Sigmoid colon (tissue), 7 donors: ENCODE measurements around the gene TAOK2. TPM values are rescaled to one million over a fixed set of nuclear protein-coding genes. Genes with fewer than 3 reads are reported as not detected.
A peak's percentile ranks its signal among the peaks of the same experiment; 100 is the strongest.
"Not testable (repeated sequence)": the region's sequence is repeated elsewhere in the genome, so short reads cannot be mapped to it uniquely, and the experiment has no call there.

Experiments used
- DNase-seq: peaks from one replicate; pipeline ENCODE4 v3.0.0-alpha.2; 2019
- H3K27ac ChIP-seq, 4 donors: fragments of 200-600 bp; sonication (generic); one replicate each; pipeline ENCODE4 v1.5.1; 2016 to 2019; ENCODE audit warnings: mild to moderate bottlenecking in 1 of 4
- H3K27me3 ChIP-seq, 3 donors: fragments of 200-600 bp; sonication (generic); one replicate each; pipeline ENCODE4 v1.5.1; 2019; ENCODE audit warnings: mild to moderate bottlenecking in 1 of 3
- H3K36me3 ChIP-seq, 4 donors: fragments of 200-600 bp; sonication (generic); one replicate each; pipeline ENCODE4 v1.5.1; 2016 to 2019
- H3K4me1 ChIP-seq, 4 donors: fragments of 200-600 bp; sonication (generic); one replicate each; pipeline ENCODE4 v1.5.1; 2017 to 2019
- H3K4me3 ChIP-seq, 4 donors: fragments of 200-600 bp; sonication (generic); one replicate each; pipeline ENCODE4 v1.5.1; 2017 to 2019; ENCODE audit warnings: mild to moderate bottlenecking in 2 of 4, moderate library complexity in 1 of 4
- H3K9me3 ChIP-seq, 4 donors: fragments of 200-600 bp in 3 of 4; sonication (generic) in 3 of 4; one replicate each; pipeline versions ENCODE4 v1.5.1 to v1.6.1; 2013 to 2019
- CTCF ChIP-seq, 4 experiments: fragments of 450-650 bp in 3 of 4; fragments of 200-600 bp in 1 of 4; IDR thresholded peaks; one replicate each; pipeline ENCODE4 v1.5.1; 2016 to 2019; ENCODE audit warnings: antibody characterized with exemption in 4 of 4, mild to moderate bottlenecking in 3 of 4, moderate library complexity in 2 of 4
- EP300 ChIP-seq, 4 donors: sonication (generic); formaldehyde crosslinking; IDR thresholded peaks; one replicate each; pipeline ENCODE4 v1.6.1; 2017; ENCODE audit warnings: antibody characterized with exemption in 4 of 4
- POLR2A ChIP-seq, 2 donors: fragments of 450-650 bp; IDR thresholded peaks; one replicate each; pipeline ENCODE4 v1.6.1; 2016; ENCODE audit warnings: antibody characterized with exemption in 2 of 2, mild to moderate bottlenecking in 2 of 2, moderate library complexity in 2 of 2
- POLR2AphosphoS5 ChIP-seq, 4 donors: sonication (generic); formaldehyde crosslinking; IDR thresholded peaks; one replicate each; pipeline ENCODE4 v1.6.1; 2017; ENCODE audit warnings: antibody characterized with exemption in 4 of 4
- WGBS, 2 donors: extraction: QIAGEN DNeasy Blood & Tissue Kit; methylation state at CpG; one replicate each; pipeline ENCODE4 v1.1.7; 2013; 5-methylcytosine and 5-hydroxymethylcytosine counted together
- intact Hi-C: fragments of 100-400 bp; cut with DNase I; formaldehyde crosslinking; loops from one replicate; pipeline ENCODE4 v1.15.1; 2023
- polyA plus RNA-seq, 3 donors: library from polyadenylated mRNA; stranded (reverse); fragments of 200-250 nt; gene quantifications; one replicate each; pipeline ENCODE4 v1.2.3, GENCODE V29; 2013
- total RNA-seq, 4 donors: library from RNA; depleted of rRNA; stranded (reverse); fragments of >200 nt; gene quantifications; one replicate each; pipeline ENCODE4 v1.1.0, GENCODE V29; 2016
- donor health status: healthy with polysubstance abuse.
- donor health status: Bipolar disorder and iron deficiency.
- donor health status: healthy.

Gene TAOK2
- total and polyA plus RNA-seq, 7 donors: 9.0 to 42.2 (median 28.2) TPM

- H3K27ac ChIP-seq: no peak overlapping the region
- DNase-seq: no peak
- H3K36me3 ChIP-seq: no peaks in the 10 kb centered on the region
- H3K27me3 ChIP-seq: no peaks in the 10 kb centered on the region
- no peak for TF ChIP-seq EP300 (IDR thresholded peaks at IDR 0.05)
- no peak for TF ChIP-seq POLR2AphosphoS5 (IDR thresholded peaks at IDR 0.05)
- TF ChIP-seq CTCF (IDR thresholded peaks at IDR 0.05): no peak
- no peak for TF ChIP-seq POLR2A (IDR thresholded peaks at IDR 0.05)
- no peak overlapping the region for H3K4me3 ChIP-seq
- intact Hi-C loops: no loop called here
- WGBS, 2 donors: 87 to 90% methylated on average over 9 of the region's 9 CpGs
- H3K4me1 ChIP-seq: peaks cover 0 to 18% (median 17%) of the 10 kb centered on the region in 4 donors
- H3K9me3 ChIP-seq: no peaks in the 10 kb centered on the region
These were observed 14.4 kb upstream of the TAOK2 start for GRCh38 chr16:29959293-29959692.

- not testable (repeated sequence) for DNase-seq, H3K27ac ChIP-seq, H3K9me3 ChIP-seq, H3K4me3 ChIP-seq, H3K27me3 ChIP-seq, H3K36me3 ChIP-seq
- WGBS, 2 donors: 95% methylated on average over 4 of the region's 4 CpGs
- intact Hi-C loops: loop anchor here (2.0 kb wide), 1 partner anchor 33 kb away; the partner anchor contains the start of gene KCTD13
- H3K4me1 ChIP-seq: peaks cover 0 to 18% (median 17%) of the 10 kb centered on the region in 4 donors
These were observed 13.8 kb upstream of the TAOK2 start for GRCh38 chr16:29959821-29960220.

- peaks cover 0 to 5% (median 0%) of the 10 kb centered on the region in 4 donors for H3K36me3 ChIP-seq
- 53 to 66% methylated on average over 10 of the region's 10 CpGs for WGBS, 2 donors
- intact Hi-C loops: loop anchor here (2.0 kb wide), 1 partner anchor 34 kb away; the partner anchor contains the start of gene KCTD13
These were observed 12.6 kb upstream of the TAOK2 start for GRCh38 chr16:29961127-29961478.

GRCh38 chr16:29961479-29962343 is 12.0 kb upstream of the TAOK2 start, which contains the start of gene TMEM219:
Gene TMEM219 (plus strand): TSS chr16:29962079. CDS start chr16:29963144, 1,065 bp downstream.
- peaks cover 0 to 5% (median 0%) of the 10 kb centered on the region in 4 donors for H3K36me3 ChIP-seq
- H3K9me3 ChIP-seq: no peaks in the 10 kb centered on the region
- 0 to 1% methylated on average over 75 of the region's 75 CpGs for WGBS, 2 donors
- intact Hi-C loops: loop anchor here (2.0 kb wide), 2 partner anchors 33 to 35 kb away; partner anchors contain the start of genes HIRIP3 and KCTD13
- H3K4me1 ChIP-seq: peaks cover 0 to 18% (median 17%) of the 10 kb centered on the region in 4 donors
- peak within 1 kb of the TSS; percentile 90 to 96 (median 94) for H3K27ac ChIP-seq
- DNase-seq: peak; percentile 96
- peak; percentile 33 to 58 for TF ChIP-seq POLR2A (IDR thresholded peaks at IDR 0.05)
- TF ChIP-seq EP300 (IDR thresholded peaks at IDR 0.05): no peak
- peak; percentile 57 to 78 (median 68) for TF ChIP-seq CTCF (IDR thresholded peaks at IDR 0.05)
- TF ChIP-seq POLR2AphosphoS5 (IDR thresholded peaks at IDR 0.05): peak; percentile 69 to 90 (median 83)
- no peaks in the 10 kb centered on the region for H3K27me3 ChIP-seq
- peak within 1 kb of the TSS; percentile 64 to 91 (median 80) for H3K4me3 ChIP-seq

More at GRCh38 chr16:29961127-29961478, 12.6 kb upstream of the TAOK2 start:
- no peak for DNase-seq
- Histone ChIP-seq H3K4me3 (peak overlapping the region; percentile 64 to 91 (median 80)), H3K9me3 (no peaks in the 10 kb centered on the region), H3K27ac (peak overlapping the region; percentile 90 to 96 (median 94)), H3K4me1 (peaks cover 0 to 18% (median 17%) of the 10 kb centered on the region in 4 donors), H3K27me3 (no peaks in the 10 kb centered on the region)
- no peak for TF ChIP-seq EP300 (IDR thresholded peaks at IDR 0.05)
- no peak for TF ChIP-seq POLR2A (IDR thresholded peaks at IDR 0.05)
- no peak for TF ChIP-seq CTCF (IDR thresholded peaks at IDR 0.05)
- no peak for TF ChIP-seq POLR2AphosphoS5 (IDR thresholded peaks at IDR 0.05)
